GM04504 (cell line): ENCODE results near the gene UIMC1.

Experiments used
- DNase-seq: peaks from one replicate; pipeline ENCODE4 v3.0.0-alpha.2; 2012; ENCODE audit warnings: low read depth

The UIMC1 gene

DNA sequence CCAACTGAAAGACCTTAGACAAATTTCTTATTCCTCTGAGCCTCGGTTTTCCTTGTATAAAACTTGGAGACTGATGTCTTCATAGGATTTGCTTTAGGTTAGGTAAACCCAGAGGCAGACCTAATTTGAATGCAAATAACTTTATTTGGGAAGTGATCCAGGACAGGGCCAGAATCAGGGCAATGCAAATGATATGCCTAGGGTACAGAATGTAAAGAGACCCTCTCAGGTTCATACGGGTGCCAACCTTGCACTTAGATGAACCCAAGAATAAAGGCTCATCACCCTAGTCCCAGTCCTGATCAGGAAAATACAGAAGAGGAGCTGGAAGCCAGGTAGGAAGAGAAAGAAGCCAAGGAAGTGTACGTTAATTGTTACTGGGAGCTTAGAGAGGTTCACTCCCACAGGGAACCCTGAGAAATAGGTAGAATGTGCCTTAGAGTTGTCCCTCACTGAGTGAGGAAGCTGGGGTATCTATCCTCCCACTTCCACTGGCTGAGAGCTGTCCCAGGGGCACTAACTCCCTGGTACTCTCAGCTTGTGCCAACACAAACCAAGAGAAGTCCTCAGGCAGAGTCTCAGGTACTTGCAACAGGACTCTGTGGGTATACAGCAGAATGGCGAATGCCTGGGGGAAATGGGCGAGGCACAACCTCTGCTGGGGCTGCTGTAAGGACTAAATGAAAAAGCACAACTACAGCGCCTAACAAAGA lies 104.3 kb downstream of the UIMC1 start:
- no peak for DNase-seq

DNA sequence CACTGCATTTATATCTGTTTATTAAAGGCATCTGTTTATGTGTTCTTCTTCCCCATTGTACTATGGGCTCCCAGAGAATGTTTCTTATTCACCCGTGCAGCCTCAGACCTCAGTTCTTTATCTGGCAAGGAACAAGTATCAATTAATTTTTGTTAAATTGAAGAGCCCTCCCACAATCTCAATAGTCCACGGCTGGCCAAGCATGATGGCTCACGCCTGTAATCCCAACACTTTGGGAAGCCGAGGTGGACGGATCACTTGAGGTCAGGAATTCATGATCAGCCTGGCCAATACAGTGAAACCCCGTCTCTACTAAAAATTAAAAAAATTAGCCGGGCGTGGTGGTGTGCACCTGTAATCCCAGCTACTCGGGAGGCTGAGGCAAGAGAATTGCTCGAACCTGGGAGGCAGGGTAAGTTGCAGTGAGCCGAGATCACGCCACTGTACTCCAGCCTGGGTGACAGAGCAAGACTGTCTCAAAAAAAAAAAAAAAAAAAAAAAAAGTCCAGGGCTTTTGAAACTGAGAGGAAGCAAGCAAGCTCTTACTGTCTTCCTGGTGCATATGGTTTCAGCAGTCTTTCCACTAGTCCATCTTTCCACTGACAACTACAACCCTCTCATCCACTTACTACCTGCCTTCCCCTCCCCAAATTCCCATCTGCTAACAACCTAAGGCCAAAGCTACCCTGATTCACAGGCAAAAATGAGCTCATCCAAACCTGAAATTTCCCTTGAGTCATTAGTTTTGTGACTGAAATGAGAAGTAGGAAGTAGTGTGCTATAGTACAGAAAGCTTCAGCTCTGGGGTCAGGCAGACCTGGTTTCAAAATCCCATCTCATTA lies 105.1 kb downstream of the UIMC1 start:
- no peak for DNase-seq

DNA sequence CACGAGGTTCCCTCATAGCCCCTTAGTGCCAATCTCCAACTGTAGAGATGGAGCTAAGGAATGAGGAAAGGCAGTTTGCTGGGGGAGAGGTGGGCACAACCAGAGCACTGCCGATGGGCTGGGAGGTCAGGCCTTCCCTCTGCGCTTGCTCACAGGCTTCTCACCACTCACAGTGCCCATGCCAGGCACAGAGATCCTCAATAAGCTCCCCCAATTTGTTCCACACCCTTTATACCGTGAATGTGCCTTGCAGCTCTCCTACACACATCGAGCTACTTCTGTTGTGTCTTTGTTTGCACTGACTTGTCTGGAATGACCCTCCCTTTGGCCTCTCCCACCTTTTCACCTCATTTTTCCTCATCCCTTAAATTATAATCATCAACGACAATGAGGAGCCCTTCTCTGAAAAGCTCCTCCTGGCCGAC lies 105.8 kb downstream of the UIMC1 start:
- no peak for DNase-seq

DNA sequence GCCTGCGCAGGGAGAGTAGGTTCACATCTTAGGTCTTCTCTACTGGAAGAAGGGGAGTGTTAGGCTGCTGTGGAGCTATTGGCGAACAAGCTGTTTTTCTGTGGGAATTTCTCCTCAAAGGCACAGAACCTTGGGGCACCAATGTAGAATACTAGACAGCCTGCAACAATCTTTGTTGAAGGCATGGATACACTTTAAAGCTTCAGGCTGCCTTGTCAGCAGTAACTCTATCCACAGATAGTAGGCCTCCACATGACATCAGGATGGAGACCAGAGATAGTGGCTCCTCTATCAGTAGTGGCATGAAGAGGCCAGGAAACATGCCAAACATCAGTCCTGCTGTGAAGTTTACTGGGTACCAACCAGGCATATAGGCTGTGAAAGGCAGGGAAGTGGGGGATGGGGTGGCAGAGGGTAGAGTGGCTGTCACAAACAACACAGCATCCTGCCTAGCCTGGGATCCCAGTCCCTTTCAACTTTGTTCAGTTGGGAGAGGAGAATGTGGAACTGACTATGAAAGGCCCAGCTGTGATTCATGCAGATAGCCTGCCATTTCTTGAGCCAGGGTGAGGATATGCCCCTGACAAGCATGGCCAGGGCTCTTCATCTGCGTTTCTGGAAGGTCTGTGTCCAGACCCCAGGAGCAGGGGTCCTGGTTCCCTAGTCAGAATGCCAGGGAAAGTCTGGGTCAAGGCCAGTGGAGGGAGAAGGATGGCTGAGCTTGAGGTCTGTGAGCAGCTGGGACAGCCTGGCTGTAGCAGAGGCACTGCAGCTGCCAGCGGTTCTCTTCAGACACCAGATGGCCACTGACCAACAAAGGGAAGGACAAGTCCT lies 106.4 kb downstream of the UIMC1 start:
- no peak for DNase-seq

DNA sequence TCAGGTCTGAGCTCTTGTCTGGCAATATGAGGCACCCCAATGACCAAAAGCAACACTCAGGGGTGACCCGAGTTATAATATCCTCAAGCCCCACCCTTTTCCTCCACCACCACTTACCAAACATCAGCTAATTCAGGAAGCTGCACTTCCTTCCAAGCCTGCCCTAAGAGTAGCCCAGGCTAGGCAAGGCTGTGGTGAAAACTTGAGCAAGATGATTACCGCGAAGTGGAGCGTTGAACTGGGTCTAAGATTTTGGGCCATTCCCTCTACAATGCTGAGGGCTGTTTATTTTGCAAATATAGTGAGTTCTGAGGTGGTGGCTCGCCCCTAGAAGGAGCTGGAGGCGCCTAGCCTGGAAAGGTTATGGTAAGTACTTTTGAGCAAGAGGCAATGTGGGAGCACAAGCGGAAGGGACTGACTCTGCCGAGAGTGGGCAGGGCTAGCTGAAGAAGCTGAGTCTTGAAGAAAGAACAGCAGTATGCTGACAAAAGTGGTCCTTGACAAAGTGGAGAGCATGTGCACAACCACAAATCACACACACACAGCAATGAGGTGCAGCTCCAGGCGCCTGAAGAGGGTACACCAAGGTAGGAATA lies 107.2 kb downstream of the UIMC1 start, which contains the start of gene HK3:
Gene HK3, minus strand, starts transcription at position 51 of the 596 bp plus-strand sequence. CDS start 3,187 bp downstream, outside the sequence.
- DNase-seq = no peak

DNA sequence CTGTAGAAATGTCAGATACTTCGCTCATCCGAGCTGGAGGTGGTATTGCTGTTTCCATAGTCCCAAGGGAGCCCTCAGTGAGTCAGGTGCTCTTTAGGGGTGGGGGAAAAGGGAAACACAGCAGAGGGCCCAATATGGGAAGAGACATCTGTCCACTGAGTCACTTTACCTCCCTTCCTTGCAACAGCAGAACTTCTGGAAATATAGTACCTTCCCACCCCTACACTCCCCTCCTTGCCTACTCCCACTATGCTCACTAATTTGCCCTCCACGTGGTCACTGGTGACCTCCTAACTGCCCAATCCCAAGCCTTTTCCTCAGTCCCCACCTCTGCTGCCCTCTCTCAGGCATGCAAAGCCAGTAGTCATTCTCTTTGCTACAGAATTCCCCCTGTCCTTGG lies 109.3 kb downstream of the UIMC1 start:
- no peak for DNase-seq

DNA sequence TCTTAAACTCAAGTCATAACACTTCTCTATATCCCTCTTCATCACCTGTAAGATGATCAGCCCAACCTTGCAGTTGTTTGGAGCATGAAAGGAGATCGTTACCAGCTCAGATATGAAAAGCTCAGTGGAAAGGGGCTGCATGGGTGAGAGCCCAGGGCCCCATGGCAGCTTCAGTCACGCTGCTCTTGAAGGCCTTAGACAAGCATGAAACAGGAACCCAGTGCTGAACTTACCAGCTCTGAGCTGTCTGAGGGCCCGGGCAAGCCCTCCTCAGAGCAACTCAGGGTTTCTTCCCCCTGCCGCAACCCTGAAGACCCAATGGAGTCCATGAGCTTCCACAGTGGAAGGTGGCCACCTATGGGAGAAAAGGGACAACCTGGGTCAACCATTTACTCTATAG lies 110.7 kb downstream of the UIMC1 start:
- DNase-seq = no peak

DNA sequence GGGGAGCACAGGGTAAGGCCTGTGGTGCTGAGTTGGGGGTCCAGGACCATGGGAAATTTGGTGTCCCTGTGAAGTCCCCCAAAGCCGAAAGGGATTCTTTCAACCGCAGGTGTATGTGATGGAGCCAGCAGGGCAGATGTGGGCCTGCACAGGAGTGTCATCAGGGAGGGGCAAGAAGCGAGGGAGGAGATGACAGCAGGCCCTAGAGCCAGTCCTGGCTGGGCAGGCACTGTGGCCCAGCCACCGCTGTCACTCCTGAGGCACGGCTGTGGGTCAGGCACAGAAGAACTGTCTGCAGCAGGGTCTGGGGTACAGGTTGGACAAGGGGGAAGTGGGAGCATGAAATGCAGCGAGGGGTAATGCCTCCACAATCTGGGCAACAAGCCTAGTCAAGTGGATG lies 112.3 kb downstream of the UIMC1 start:
- no peak for DNase-seq

DNA sequence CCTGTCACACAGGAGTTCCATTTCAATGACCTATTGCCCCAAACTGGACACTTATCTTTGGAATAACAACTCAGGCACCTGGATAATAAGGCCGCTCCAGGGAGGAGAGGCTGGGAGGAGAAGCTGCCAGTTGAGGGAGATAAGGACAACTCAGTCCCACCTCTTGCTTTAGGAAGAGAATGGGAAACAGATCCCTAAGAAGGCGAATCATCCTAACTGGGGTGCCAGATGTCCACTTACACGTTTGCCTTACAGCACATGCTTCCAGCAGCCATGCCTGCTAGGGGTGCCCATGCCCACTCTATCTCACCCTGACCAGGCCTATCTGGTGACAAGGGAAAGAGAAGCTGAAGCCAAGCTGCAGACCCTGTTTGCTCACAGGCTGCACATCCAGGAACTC lies 113.9 kb downstream of the UIMC1 start:
- DNase-seq = no peak

DNA sequence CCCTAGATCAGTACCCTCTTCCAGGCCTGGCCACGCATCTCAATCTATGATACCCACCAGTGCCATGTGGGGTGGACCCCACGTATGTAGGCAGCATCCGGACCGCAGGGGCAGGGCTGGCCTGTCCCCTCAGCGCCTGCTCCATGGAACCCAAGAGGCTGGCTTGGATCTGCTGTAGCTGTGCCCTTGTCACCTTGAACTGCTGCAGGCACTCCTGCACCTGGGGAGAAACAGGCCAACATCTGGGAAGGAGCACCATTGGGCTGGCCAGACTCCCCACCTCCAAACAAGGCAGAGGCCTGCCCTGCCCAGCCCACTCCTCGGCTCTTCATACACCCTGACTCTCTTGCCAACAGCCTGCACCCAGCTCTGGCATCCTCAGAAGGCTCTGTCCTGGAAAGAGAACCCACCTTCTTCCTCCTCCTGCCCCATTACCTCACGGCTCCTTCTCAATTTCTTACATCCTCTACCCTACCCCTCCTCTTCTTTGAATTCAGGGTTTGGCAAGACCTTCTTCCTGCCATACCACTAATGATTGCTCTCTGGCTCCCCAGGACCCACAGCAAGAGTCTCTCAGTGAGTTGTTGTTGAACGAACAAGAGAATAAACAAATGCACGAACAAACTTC lies 115.1 kb downstream of the UIMC1 start:
- DNase-seq = no peak

DNA sequence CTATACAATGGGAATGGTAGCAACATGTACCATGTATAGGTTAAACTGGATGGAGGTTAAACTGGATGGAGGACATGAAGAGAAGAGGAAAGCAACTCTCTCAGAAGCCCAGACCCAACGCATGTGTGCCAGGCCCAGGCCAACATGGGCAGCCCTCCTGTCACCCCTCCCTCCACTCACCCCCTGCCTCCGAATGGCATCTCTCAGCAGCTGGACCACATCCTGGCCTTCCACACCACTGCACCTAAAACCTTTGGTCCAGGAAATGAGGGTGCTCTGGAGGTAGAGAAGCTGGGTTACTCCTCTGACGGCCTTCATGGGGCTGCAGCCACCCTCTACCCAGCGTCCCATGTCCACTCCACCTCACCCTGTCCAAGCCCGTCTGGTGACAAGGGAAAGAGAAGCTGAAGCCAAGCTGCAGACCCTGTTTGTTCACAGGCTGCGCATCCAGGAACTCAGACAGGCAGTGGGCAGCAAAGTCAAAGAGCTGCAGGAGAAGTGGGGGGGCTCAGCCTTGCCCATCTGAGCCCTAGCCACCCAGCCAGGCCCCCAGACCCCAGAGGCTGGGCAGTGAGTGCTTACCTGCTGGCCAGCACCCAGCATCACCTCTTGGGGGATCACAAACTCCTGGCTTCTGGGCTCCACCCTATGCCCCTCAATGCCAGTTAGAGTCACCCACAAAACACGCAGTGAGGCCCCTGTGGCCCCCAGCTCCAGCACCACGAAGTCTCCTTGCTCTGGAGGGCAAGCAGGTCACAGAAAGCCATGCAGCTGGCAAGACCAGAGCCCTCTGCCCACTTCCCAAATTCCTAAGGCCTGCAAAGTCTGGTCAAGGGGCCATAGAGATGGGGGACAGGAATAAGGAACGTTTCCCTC lies 115.9 kb downstream of the UIMC1 start:
- DNase-seq = no peak

DNA sequence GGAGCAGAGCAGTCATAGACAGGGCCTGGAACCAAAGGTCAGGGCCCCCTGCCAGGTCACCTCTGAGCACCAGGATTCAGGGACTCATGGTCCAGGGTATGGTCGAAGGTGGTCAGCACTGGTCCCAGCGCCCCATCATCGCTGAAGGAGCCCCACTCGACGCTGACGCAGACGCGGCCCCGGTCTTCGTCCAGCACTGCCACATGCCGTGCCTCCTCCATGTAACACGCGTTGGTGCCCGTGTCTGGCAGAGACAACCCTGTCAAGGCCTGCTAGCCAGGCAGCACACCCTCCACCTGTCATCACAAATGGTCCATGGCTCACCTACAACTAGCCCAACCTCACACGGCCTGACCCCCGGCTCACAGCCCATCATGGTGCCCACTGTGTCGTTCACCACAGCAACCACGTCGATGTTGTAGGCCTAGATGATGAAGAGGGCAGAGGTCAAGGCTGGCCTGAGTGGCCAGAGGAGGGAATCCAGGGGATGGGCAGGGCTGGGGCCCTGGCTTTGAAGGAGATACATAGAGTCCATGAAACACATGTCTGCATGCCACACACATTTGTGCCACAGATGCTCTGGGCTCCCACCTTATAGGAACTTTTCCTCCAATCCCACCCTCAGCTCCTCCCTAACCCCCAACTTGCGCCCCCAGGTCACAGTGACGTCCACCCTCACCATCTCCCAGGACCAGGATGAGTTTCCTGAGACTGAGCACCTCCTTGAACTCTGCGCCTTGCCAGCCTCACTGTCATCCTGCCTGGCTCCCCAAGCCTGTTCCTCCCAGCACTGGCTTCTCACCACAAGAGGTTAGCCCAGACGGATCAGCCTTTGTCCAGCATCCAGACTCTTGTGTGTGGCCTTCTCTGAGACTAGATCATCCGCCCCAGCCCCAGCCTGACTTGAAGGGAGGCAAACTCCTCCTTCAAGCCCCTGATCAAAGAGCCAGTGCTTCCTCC lies 117.0 kb downstream of the UIMC1 start:
- no peak for DNase-seq

DNA sequence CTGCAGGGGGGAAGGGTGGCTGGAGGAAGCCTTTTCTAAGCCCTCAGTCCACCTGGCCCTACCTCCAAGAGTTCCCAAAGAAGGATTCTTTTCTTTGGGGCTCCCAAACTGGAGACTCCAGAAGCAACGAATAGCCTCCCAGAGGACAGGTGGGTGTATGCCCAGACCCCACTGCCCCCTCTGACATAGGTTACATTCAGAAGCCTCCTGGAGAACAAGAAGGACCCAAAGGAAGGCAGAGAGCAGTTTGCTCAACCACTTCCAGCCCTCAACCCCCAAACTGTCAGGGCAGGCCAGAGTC lies 117.8 kb downstream of the UIMC1 start:
- DNase-seq = no peak

DNA sequence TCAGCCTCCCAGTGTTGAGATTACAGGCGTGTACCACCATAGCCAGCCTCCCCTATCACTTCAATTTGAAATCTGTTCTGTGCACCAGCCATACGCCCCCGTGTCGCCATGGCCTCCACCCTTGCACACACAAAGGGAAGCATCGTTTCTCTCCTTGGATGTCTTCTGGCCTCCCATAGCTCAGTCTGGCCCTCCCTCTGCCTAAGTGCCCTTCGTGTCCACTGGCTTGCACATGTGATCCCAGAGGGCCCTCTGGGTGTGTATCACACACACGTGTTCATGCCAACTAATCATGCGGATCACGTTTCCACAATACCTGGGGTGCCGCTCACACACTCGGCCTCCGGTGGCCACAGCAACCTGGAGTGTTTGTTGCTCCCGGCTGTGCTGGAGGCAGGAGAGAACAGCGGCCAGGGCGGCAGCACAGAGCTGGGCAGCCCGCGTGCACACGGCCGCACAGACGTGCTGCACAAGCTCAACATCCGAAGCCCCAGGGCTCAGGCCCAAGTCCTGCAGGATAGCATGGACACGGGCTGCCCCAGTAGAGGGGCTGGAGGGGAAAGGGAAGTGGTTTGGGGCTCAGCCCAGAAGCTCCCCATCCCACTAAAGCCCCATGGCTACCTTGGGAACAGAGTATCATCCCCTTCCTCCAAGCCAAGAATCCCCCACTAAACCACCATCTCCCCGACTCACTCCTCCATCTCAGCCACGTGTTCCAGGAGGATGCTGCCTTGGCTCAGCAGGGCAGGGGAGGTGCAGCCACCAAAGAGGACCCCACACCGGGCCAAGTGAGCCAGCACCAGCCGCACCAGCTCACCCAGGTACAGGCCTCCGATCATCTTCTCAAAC lies 118.3 kb downstream of the UIMC1 start:
- DNase-seq = no peak

DNA sequence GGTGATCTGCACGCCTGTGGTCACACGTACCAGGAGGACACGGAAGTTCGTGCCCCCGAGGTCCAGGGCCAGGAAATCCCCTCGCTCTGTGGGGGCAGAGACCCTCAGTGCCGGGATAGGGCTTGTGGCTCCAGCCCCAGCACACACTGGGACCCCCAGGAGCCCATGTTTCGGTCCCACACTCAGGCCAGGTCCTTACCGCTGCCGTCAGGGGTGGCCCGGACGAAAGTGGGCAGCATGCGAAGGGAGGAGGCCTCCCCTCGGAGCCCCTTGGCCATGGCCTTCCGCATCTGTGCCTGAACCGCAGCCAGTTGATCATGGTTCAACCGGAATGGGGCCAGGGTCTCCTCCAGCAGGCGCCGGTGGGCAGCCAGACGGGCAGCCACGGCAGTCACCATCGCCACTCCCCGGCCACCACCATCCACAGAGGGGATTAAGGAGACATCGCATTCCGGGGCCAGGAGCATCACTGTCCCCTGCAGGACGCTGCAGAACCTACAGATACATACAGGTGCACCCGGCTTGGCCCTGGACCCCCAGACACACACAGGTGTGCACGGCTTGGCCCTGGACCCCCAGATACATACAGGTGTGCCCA lies 119.2 kb downstream of the UIMC1 start:
- no peak for DNase-seq

DNA sequence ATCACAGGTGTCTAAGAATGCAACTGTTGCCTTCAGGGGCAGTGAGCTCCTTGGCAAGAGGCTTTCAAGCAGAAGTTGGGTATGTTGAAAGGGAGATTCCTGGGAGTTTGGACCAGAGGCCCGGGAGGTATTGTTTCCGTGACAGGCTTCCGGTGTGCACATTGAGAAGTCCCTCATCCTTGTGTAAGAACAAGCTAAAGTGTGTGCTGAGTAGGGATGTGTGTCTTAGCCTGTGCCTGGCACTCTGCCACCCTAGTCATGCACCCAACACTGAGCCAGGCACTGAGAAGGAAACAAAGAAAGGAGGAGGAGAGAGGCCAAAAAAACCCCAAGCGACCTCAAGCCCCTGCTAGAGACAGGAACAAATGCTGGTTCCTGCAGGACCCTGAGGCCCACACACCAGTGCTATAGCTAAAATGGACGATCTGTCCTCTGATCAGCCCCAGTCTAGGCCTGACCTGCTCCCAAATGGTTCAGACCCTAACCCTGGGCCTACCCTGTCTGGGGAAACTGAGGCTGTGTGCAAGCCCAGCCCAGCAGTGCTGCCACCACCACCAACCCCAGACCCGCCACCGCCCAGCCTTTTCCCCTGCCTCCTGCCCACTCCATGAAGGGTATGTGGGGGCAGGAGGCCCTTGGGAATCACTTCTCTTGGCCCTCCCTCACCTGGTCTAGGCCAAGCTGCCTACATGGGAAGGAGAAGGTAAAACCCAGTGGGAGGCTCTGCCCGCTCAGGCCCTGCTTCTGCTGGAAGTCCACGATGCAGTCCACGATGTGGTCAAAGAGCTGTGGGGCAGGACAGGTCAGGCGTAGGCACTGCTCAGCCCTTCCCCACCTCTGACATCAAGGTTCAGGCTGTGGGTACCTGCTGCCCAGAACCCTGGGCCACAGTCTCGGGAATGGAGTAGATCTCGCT lies 120.0 kb downstream of the UIMC1 start:
- DNase-seq = no peak

DNA sequence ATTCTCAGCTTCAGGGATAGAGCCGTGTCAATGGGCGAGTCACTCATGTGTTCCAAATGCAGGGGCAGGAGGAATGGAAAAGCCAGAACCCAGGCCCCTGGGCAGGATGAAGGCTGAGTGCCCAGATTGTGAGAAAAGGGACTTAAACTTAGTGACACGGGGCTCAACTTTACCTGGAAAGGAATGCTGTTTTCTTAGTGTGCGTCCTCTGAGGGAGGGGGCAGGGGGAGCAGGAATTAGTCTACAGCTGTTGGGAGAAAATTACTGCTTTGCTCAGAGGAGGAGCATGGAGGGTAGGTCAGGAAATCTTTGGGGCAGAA lies 122.0 kb downstream of the UIMC1 start:
- no peak for DNase-seq
